ENCODE data around the gene CTSS.
"Not testable (repeated sequence)": the region's sequence is repeated elsewhere in the genome, so short reads cannot be mapped to it uniquely, and the experiment has no call there.

CTSS gene

GRCh38 chr1:150765296-150765976 is at the start of gene CTSS:
TSS of gene CTSS (minus strand) at chr1:150765778. CDS start at chr1:150764763, 1,015 bp downstream.
- DNase-seq = no peak

DNA sequence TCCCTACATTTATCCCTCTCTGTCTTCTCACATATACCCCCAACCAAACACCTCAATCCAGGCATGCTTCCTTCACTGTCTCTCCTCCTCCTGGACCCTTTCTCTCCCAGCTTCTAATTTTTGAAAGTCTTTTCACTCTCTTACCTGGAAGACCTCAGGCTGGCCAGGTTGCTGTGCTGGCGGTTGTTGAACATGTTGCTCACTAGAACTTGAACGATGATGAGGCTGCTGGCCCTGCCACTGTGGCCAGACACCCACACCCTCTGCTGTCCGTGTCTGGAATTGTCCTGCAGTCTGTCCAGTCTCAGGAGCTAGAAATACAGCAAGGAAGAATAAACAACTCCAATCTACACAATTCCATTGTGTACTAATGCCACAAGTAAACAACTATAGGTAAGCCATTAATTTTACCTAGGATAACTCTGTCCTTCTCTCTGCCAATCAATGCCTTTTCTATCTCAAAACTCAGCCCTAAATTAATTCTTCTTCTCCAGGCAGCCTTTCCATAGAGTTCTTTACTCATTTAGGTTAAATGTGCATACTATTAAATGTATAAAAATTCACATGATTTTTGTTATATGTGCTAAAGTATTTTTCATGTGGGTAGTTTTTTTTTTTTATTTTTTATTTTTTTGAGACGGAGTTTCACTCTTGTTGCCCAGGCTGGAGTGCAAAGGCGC is 47.6 kb upstream of the CTSS start:
- DNase-seq = peak; percentile 10 to 26

GRCh38 chr1:150810958-150811659 is 45.5 kb upstream of the CTSS start:
- DNase-seq = no peak

GRCh38 chr1:150809651-150810050 is 44.1 kb upstream of the CTSS start:
- no peak for DNase-seq

GRCh38 chr1:150808846-150809245 is 43.3 kb upstream of the CTSS start:
- DNase-seq = no peak

- no peak for DNase-seq
Observed at GRCh38 chr1:150808121-150808520, 42.5 kb upstream of the CTSS start, which contains the start of gene CTSK. TSS of gene CTSK (minus strand) at chr1:150808260. CDS start at chr1:150806805, 1,455 bp downstream.

- DNase-seq = no peak
Observed at GRCh38 chr1:150807249-150808023, 41.9 kb upstream of the CTSS start.

- no peak for DNase-seq
Observed at GRCh38 chr1:150805899-150806298, 40.3 kb upstream of the CTSS start.

GRCh38 chr1:150804671-150805070 is 39.1 kb upstream of the CTSS start:
- DNase-seq = no peak

DNA sequence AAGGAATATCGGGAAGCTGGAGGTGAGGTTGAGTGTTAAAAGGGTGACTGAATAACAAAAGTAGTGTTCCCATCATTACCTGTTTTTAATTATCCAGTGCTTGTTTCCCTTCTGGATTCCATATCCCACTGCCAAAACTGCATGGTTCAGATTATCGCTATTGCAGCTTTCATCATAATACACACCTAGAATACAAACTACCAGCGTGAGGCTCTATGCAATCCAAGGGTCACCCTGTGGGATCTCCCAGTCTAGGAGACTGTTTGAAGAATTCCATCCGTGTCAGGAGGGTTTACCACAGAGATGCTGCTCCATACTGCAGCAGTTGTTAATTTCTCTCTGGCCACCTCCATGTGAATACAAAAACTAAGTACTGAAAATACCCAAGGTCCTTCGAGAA is 33.5 kb upstream of the CTSS start:
- no peak for DNase-seq

GRCh38 chr1:150798525-150798924 is 32.9 kb upstream of the CTSS start:
- DNase-seq = no peak

DNA sequence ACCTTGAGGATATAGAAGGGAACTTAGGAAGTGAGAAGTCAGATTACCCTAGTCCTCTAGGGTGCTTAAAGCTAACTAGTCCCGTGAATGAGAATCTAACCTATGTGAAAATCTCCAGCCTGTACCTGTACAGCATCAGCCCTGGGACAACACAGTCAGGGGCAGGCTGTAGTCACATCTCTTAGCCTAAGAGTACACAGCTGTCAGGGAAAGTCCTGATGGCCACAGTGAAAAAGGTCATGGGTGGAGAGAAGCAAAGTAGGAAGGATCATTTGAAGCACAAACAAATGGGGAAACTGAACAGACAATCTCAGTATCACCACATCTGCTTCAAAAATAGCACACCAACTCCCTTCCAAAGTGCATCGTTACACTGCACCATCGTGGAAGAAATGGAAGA is 30.8 kb upstream of the CTSS start:
- no peak for DNase-seq

DNA sequence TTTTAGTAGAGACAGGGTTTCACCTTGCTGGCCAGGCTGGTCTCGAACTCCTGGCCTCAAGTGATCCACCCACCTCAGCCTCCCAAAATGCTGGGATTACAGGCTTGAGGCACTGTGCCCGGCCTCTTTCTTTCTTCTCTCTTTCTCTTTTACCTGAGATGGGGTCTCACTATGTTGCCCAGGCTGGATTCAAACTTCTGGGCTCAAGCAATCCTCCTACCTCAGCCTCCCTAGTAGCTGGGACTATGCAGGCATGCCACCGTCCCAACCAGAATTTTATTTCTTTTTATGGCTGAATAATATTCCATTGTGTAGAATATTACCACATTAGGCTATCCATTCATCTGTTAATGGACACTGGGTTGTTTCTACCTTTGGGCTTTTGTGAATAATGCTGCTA is 28.2 kb upstream of the CTSS start:
- not testable (repeated sequence) for DNase-seq

- DNase-seq = no peak
Observed at GRCh38 chr1:150793221-150793620, 27.6 kb upstream of the CTSS start.

GRCh38 chr1:150791585-150791984 is 26.0 kb upstream of the CTSS start:
- DNase-seq = no peak

GRCh38 chr1:150789396-150789795 is 23.8 kb upstream of the CTSS start:
- no peak for DNase-seq

DNA sequence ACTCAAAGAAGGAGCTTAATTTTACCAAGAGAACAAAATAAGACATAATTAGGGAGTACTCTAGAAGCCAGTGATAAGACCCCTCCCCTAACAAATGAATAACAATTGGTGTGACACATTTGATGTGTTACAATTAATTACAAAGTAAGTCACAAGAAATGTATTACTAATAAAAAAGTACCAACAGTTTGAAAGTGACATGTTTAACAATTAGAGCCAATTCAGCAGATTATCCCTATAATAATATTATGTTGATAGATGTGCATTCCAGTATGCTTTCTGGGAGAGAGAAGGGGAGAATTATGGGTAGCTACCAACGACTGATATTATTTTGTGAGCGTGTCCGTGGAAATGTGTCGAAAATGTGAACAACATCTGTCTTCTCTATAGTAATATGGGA is 23.4 kb upstream of the CTSS start:
- DNase-seq = no peak

DNA sequence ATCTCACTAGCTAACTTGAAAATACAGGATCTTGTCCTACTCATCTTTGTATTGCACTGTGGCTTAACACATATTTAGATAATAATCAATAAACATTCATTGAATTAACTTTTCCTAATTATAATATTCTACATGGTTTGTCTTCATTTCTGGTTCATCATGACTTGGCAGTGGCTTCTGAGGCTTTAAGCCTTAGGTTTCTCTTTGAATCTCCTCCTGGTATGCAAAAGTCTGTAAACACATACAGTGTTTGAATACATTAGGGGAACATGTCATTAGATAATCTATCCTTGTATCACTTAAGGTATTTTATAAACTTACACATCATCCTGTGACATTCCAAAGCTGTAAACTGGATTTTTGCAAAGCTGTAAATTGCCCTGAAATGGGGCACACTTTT is 21.9 kb upstream of the CTSS start:
- DNase-seq = no peak

- no peak for DNase-seq
Observed at GRCh38 chr1:150780510-150780909, 14.9 kb upstream of the CTSS start.

- no peak for DNase-seq
Observed at GRCh38 chr1:150778409-150778808, 12.8 kb upstream of the CTSS start.

- no peak for DNase-seq
Observed at GRCh38 chr1:150777544-150777943, 12.0 kb upstream of the CTSS start.

DNA sequence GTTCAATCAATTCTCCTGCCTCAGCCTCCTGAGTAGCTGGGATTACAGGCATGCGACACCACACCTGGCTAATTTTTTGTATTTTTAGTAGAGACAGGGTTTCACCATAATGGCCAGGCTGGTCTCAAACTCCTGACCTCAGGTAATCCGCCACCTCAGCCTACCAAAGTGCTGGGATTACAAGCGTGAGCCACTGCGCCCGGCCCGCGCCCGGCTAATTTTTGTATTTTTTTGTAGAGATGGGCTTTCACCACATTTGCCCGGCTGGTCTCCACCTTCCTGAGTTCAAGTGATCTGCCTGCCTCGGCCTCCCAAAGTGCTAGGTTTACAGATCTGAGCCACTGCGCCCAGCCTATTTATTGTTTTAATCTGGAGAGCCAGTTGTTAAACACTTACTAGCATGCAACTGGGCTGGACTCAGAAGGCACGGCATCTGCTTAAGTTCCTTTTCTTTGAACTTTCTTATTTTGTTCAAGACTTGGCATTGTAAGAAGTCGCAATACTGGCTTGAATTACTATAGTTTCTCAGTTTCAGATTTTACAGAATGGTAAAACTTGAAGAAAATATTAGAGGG is 10.4 kb upstream of the CTSS start:
- not testable (repeated sequence) for DNase-seq

- no peak for DNase-seq
Observed at GRCh38 chr1:150775276-150775675, 9.7 kb upstream of the CTSS start.

All from activated CD4-positive, alpha-beta T cell treated with anti-CD3 and anti-CD28 coated beads, Interleukin-2, amount 50 U/mL, for 48 hours (primary cell).